HEK293 (cell line): ENCODE results near the gene CCDC146.
"Not testable (repeated sequence)": the region's sequence is repeated elsewhere in the genome, so short reads cannot be mapped to it uniquely, and the experiment has no call there.

Source experiments
- CTCF ChIA-PET: fragments of 350-600 bp; formaldehyde crosslinking; extraction: SDS; loops from one replicate; lab custom pipeline; 2021; ENCODE audit warnings: antibody characterized with exemption; lab: Yijun Ruan, JAX
- POLR2A ChIA-PET: fragments of 300-600 bp; formaldehyde crosslinking; extraction: SDS; loops from one replicate; lab custom pipeline; 2020; ENCODE audit warnings: antibody characterized with exemption, inconsistent platforms; lab: Yijun Ruan, JAX
- H3K27ac ChIP-seq: fragments of 200-500 bp; sonication (Bioruptor generic); 2 replicates; pipeline ENCODE4 v1.5.1; 2014; ENCODE audit warnings: low read depth, low read length, control low read depth, inconsistent platforms; ENCODE audit errors: extremely low read depth
- H3K36me3 ChIP-seq, 2 experiments: fragments of 200-500 bp in 1 of 2; sonication (Bioruptor generic) in 1 of 2; 1 replicate in 1 of 2; 2 replicates in 1 of 2; pipeline ENCODE4 v1.5.1; 2014 to 2017; ENCODE audit warnings: inconsistent platforms in 2 of 2, low read length in 2 of 2; ENCODE audit not compliant: control insufficient read depth in 2 of 2, insufficient read depth in 1 of 2
- H3K4me1 ChIP-seq: fragments of 200-500 bp; sonication (Bioruptor generic); 2 replicates; pipeline ENCODE4 v1.5.1; 2014; ENCODE audit warnings: mild to moderate bottlenecking, low read length, inconsistent platforms; ENCODE audit not compliant: control insufficient read depth, insufficient read depth
- H3K4me3 ChIP-seq: 2 replicates; pipeline ENCODE4 v1.5.1; 2011; ENCODE audit warnings: low read depth, mild to moderate bottlenecking, control low read depth, low read length, moderate library complexity
- H3K9me3 ChIP-seq: fragments of 200-500 bp; sonication (Bioruptor generic); 2 replicates; pipeline ENCODE4 v1.5.1; 2014; ENCODE audit warnings: low read depth, low read length, inconsistent platforms; ENCODE audit not compliant: control insufficient read depth, insufficient read depth
- GFI1B ChIP-seq: fragments of 450-650 bp; formaldehyde crosslinking; IDR thresholded peaks from 2 replicates; pipeline ENCODE4 v1.5.1; 2016; ENCODE audit warnings: missing biosample characterization, missing genetic modification characterization
- GLI2 ChIP-seq: fragments of 450-650 bp; formaldehyde crosslinking; IDR thresholded peaks from 2 replicates; pipeline ENCODE4; 2017; ENCODE audit warnings: missing biosample characterization, missing genetic modification characterization, low read depth, borderline replicate concordance
- GLIS1 ChIP-seq: fragments of 450-650 bp; formaldehyde crosslinking; IDR thresholded peaks from 2 replicates; pipeline ENCODE4 v1.5.1; 2016; ENCODE audit warnings: missing biosample characterization, missing genetic modification characterization
- KLF16 ChIP-seq: fragments of 450-650 bp; formaldehyde crosslinking; IDR thresholded peaks from 2 replicates; pipeline ENCODE4 v1.5.1; 2017; ENCODE audit warnings: missing biosample characterization, missing genetic modification characterization
- OSR2 ChIP-seq: fragments of 450-650 bp; formaldehyde crosslinking; IDR thresholded peaks from 2 replicates; pipeline ENCODE4 v1.5.1; 2016; ENCODE audit warnings: missing biosample characterization, missing genetic modification characterization
- SALL2 ChIP-seq: fragments of 450-650 bp; formaldehyde crosslinking; IDR thresholded peaks from 2 replicates; pipeline ENCODE4 v1.5.0; 2017; ENCODE audit warnings: missing biosample characterization, mild to moderate bottlenecking, missing genetic modification characterization, borderline replicate concordance
- SCRT1 ChIP-seq: fragments of 450-650 bp; formaldehyde crosslinking; IDR thresholded peaks from 2 replicates; pipeline ENCODE4 v1.5.1; 2016; ENCODE audit warnings: missing biosample characterization, missing genetic modification characterization, borderline replicate concordance
- SP2 ChIP-seq: fragments of 450-650 bp; formaldehyde crosslinking; IDR thresholded peaks from 2 replicates; pipeline ENCODE4 v1.5.1; 2016; ENCODE audit warnings: missing biosample characterization, missing genetic modification characterization
- ZBTB1 ChIP-seq: fragments of 450-650 bp; formaldehyde crosslinking; IDR thresholded peaks from 2 replicates; pipeline ENCODE4 v1.5.1; 2016; ENCODE audit warnings: missing biosample characterization, missing genetic modification characterization
- ZNF10 ChIP-seq: fragments of 450-650 bp; formaldehyde crosslinking; IDR thresholded peaks from 2 replicates; pipeline ENCODE4 v1.5.1; 2017; ENCODE audit warnings: missing biosample characterization, missing genetic modification characterization
- ZNF140 ChIP-seq: fragments of 450-650 bp; formaldehyde crosslinking; IDR thresholded peaks from 2 replicates; pipeline ENCODE4 v1.5.1; 2016; ENCODE audit warnings: missing biosample characterization, missing genetic modification characterization
- ZNF16 ChIP-seq: fragments of 450-650 bp; formaldehyde crosslinking; IDR thresholded peaks from 2 replicates; pipeline ENCODE4 v1.5.1; 2016; ENCODE audit warnings: low read depth, missing biosample characterization, missing genetic modification characterization
- ZNF324 ChIP-seq: fragments of 450-650 bp; formaldehyde crosslinking; IDR thresholded peaks from 2 replicates; pipeline ENCODE4 v1.5.1; 2016; ENCODE audit warnings: missing biosample characterization, missing genetic modification characterization
- ZNF398 ChIP-seq: fragments of 450-650 bp; formaldehyde crosslinking; IDR thresholded peaks from 2 replicates; pipeline ENCODE4 v1.5.1; 2017; ENCODE audit warnings: missing biosample characterization, missing genetic modification characterization
- ZNF423 ChIP-seq: fragments of 450-650 bp; formaldehyde crosslinking; IDR thresholded peaks from 2 replicates; pipeline ENCODE4 v1.5.1; 2016; ENCODE audit warnings: missing biosample characterization, missing genetic modification characterization
- ZNF433 ChIP-seq: fragments of 450-650 bp; formaldehyde crosslinking; IDR thresholded peaks from 2 replicates; pipeline ENCODE4 v1.5.1; 2016; ENCODE audit warnings: missing biosample characterization, missing genetic modification characterization, low read depth
- ZNF473 ChIP-seq: fragments of 450-650 bp; formaldehyde crosslinking; IDR thresholded peaks from 2 replicates; pipeline ENCODE4 v1.5.1; 2017; ENCODE audit warnings: missing biosample characterization, missing genetic modification characterization
- ZNF488 ChIP-seq: fragments of 450-650 bp; formaldehyde crosslinking; IDR thresholded peaks from 2 replicates; pipeline ENCODE4 v1.5.1; 2016; ENCODE audit warnings: missing biosample characterization, missing genetic modification characterization
- ZNF514 ChIP-seq: fragments of 450-650 bp; formaldehyde crosslinking; IDR thresholded peaks from 2 replicates; pipeline ENCODE4 v1.5.1; 2016; ENCODE audit warnings: missing biosample characterization, missing genetic modification characterization
- ZNF585B ChIP-seq: fragments of 450-650 bp; formaldehyde crosslinking; IDR thresholded peaks from 2 replicates; pipeline ENCODE4 v1.5.1; 2016; ENCODE audit warnings: missing biosample characterization, missing genetic modification characterization
- ZNF621 ChIP-seq: fragments of 450-650 bp; formaldehyde crosslinking; IDR thresholded peaks from 2 replicates; pipeline ENCODE4 v1.5.1; 2017; ENCODE audit warnings: missing biosample characterization, missing genetic modification characterization
- ZNF837 ChIP-seq: fragments of 450-650 bp; formaldehyde crosslinking; IDR thresholded peaks from 2 replicates; pipeline ENCODE4 v1.5.1; 2016; ENCODE audit warnings: missing biosample characterization, missing genetic modification characterization
- ZSCAN16 ChIP-seq: fragments of 450-650 bp; formaldehyde crosslinking; IDR thresholded peaks from 2 replicates; pipeline ENCODE4 v1.5.1; 2016; ENCODE audit warnings: missing biosample characterization, missing genetic modification characterization
- TF ChIP-seq, protein P1 (sequence below): fragments of 450-650 bp; formaldehyde crosslinking; IDR thresholded peaks from 2 replicates; pipeline ENCODE4; 2016; ENCODE audit warnings: missing biosample characterization, missing genetic modification characterization

CCDC146 gene

GRCh38 chr7:77217474-77218185 is 95.2 kb downstream of the CCDC146 start (continued):
- no peak for TF ChIP-seq KLF16 (tag by site-specific recombination)
- TF ChIP-seq ZSCAN16 (tag by site-specific recombination) = no peak
- TF ChIP-seq ZNF10 (tag by site-specific recombination) = no peak
- TF ChIP-seq ZBTB1 (tag by site-specific recombination) = no peak

DNA sequence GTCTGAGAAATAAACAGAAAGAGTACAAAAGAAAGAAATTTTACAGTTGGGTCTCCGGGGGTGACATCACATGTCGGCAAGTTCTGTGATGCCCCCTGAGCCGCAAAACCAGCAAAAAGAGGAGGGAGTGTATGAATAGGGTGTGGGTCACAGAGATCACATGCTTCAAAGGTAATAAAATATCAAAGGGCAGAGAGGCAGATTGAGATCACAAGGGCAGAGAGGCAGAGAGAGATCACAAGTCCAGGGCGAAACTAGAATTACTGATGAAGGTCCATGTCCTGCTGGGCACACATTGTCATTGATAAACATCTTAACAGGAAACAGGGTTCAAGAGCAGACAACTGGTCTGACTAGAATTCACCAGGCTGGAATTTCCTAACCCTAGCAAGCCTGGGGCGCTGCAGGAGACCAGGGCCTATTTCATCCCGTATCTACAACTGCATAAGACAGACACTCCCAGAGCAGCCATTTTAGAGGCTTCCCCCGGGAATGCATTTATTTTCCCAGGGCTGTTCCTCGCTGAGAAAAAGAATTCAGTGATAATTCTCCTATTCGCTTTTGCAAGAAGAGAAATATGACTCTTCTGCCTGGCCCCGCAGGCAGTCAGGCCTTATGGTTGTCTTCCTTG is 97.4 kb downstream of the CCDC146 start:
- H3K4me3 ChIP-seq, POLR2A ChIA-PET, H3K4me1 ChIP-seq, CTCF ChIA-PET, H3K9me3 ChIP-seq, H3K36me3 ChIP-seq, H3K27ac ChIP-seq: not testable (repeated sequence)

DNA sequence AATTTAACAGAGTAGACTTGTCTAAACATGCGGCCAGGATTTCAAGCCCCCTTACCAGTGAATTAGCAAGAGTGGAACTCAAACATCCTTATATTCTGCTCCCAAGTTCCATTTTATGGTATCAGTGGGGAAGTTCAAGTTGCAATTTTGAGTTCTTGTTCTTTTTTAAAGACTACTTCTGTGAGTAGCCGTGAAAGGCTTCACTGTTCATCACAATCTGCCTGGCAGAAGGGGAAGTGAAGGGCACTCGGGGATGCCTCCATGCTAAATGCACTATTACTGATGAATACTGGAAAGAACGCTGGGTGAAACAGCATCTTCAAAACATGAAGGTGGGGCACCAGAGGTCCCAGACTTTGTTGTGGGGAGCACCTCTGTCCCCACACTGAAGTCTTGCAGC is 99.7 kb downstream of the CCDC146 start:
- POLR2A ChIA-PET = no interaction called here

More for the DNA sequence above, 99.7 kb downstream of the CCDC146 start:
- Histone ChIP-seq H3K4me1 (no peaks in the 10 kb centered on the region), H3K4me3 (no peak overlapping the region), H3K36me3 (no peaks in the 10 kb centered on the region), H3K27ac (no peak overlapping the region), H3K9me3 (no peaks in the 10 kb centered on the region)
- no peak for TF ChIP-seq GFI1B (tag by site-specific recombination)
- TF ChIP-seq SCRT1 (tag by site-specific recombination) = no peak
- TF ChIP-seq ZNF433 (tag by site-specific recombination) = no peak
- no peak for TF ChIP-seq ZNF514 (tag by site-specific recombination)
- no peak for TF ChIP-seq ZNF423
- TF ChIP-seq SP2 = no peak
- no peak for TF ChIP-seq ZNF473
- no peak for TF ChIP-seq GLIS1 (tag by site-specific recombination)
- TF ChIP-seq ZNF837 = no peak
- TF ChIP-seq OSR2 (tag by site-specific recombination) = no peak
- TF ChIP-seq ZNF324 (tag by site-specific recombination) = no peak
- TF ChIP-seq ZNF488 (tag by site-specific recombination) = no peak
- no peak for TF ChIP-seq ZNF16
- TF ChIP-seq ZNF140 (tag by site-specific recombination) = no peak
- no peak for TF ChIP-seq ZNF621
- no peak for TF ChIP-seq SALL2 (tag by site-specific recombination)
- TF ChIP-seq, protein P1, sequence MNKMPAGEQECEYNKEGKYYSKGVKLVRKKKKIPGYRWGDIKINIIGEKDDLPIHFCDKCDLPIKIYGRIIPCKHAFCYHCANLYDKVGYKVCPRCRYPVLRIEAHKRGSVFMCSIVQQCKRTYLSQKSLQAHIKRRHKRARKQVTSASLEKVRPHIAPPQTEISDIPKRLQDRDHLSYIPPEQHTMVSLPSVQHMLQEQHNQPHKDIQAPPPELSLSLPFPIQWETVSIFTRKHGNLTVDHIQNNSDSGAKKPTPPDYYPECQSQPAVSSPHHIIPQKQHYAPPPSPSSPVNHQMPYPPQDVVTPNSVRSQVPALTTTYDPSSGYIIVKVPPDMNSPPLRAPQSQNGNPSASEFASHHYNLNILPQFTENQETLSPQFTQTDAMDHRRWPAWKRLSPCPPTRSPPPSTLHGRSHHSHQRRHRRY = no peak
- no peak for TF ChIP-seq ZNF398
- TF ChIP-seq ZNF585B (tag by site-specific recombination) = no peak
- no peak for TF ChIP-seq GLI2 (tag by site-specific recombination)
- CTCF ChIA-PET = no interaction called here
